GM19238 (cell line): ENCODE measurements around the gene ATP6V1B1.

ENCODE experiments used
- DNase-seq: peaks from one replicate; pipeline ENCODE4 v3.0.0; 2011; ENCODE audit warnings: low spot score; ENCODE audit not compliant: insufficient read length

ATP6V1B1 gene

GRCh38 chr2:70935468-70936164 is at the start of gene ATP6V1B1:
Gene ATP6V1B1 (plus strand): TSS chr2:70935900. CDS start chr2:70935955, 55 bp downstream.
- DNase-seq = no peak

- no peak for DNase-seq
These were observed 49.1 kb upstream of the ATP6V1B1 start for GRCh38 chr2:70886541-70886987.

GRCh38 chr2:70887208-70887549 is 48.5 kb upstream of the ATP6V1B1 start:
- DNase-seq = no peak

GRCh38 chr2:70887550-70888246 is 48.0 kb upstream of the ATP6V1B1 start:
- DNase-seq = no peak

- no peak for DNase-seq
These were observed 47.3 kb upstream of the ATP6V1B1 start for GRCh38 chr2:70888366-70888922.

GRCh38 chr2:70888923-70889715 is 46.6 kb upstream of the ATP6V1B1 start:
- DNase-seq = no peak

GRCh38 chr2:70889716-70890037 is 46.0 kb upstream of the ATP6V1B1 start:
- DNase-seq = no peak

- DNase-seq = no peak
These were observed 45.1 kb upstream of the ATP6V1B1 start for GRCh38 chr2:70890469-70891065.

GRCh38 chr2:70891572-70892357 is 43.9 kb upstream of the ATP6V1B1 start:
- no peak for DNase-seq

GRCh38 chr2:70892750-70893149 is 43.0 kb upstream of the ATP6V1B1 start:
- no peak for DNase-seq

GRCh38 chr2:70893186-70893585 is 42.5 kb upstream of the ATP6V1B1 start:
- no peak for DNase-seq

- no peak for DNase-seq
These were observed 40.9 kb upstream of the ATP6V1B1 start for GRCh38 chr2:70894765-70895164.

GRCh38 chr2:70895249-70895648 is 40.5 kb upstream of the ATP6V1B1 start:
- DNase-seq = no peak

GRCh38 chr2:70895998-70896764 is 39.5 kb upstream of the ATP6V1B1 start:
- no peak for DNase-seq

- no peak for DNase-seq
These were observed 38.9 kb upstream of the ATP6V1B1 start for GRCh38 chr2:70896765-70897202.

GRCh38 chr2:70897203-70897976 is 38.3 kb upstream of the ATP6V1B1 start:
- no peak for DNase-seq

- no peak for DNase-seq
These were observed 37.8 kb upstream of the ATP6V1B1 start for GRCh38 chr2:70897977-70898226.

- DNase-seq = no peak
These were observed 37.1 kb upstream of the ATP6V1B1 start for GRCh38 chr2:70898363-70899240.
